Endodermal cell (in vitro differentiated cells): Measurements from ENCODE around the gene AHNAK. TPM values are rescaled to one million over a fixed set of nuclear protein-coding genes. Genes with fewer than 3 reads are reported as not detected.
A peak's percentile ranks its signal among the peaks of the same experiment; 100 is the strongest.

Source experiments
- DNase-seq: peaks from one replicate; pipeline ENCODE4 v3.0.0-alpha.2; 2017
- H3K27ac ChIP-seq: 2 replicates; pipeline ENCODE4 v1.5.1; 2013; ENCODE audit warnings: mild to moderate bottlenecking, low read depth, low read length, moderate library complexity
- H3K27me3 ChIP-seq: 2 replicates; pipeline ENCODE4 v1.6.1; 2013; ENCODE audit warnings: mild to moderate bottlenecking, low read length, moderate library complexity; ENCODE audit not compliant: insufficient read depth, control insufficient read depth, poor library complexity, severe bottlenecking
- H3K36me3 ChIP-seq: 2 replicates; pipeline ENCODE4 v1.7.0; 2013; ENCODE audit warnings: mild to moderate bottlenecking, low read length, moderate library complexity; ENCODE audit not compliant: control insufficient read depth, insufficient read depth
- H3K4me1 ChIP-seq: one replicate; pipeline ENCODE4 v1.7.0; 2013; ENCODE audit warnings: low read length; ENCODE audit not compliant: control insufficient read depth, insufficient read depth
- H3K4me3 ChIP-seq: 2 replicates; pipeline ENCODE4 v1.5.1; 2013; ENCODE audit warnings: mild to moderate bottlenecking, low read length, moderate library complexity
- H3K9ac ChIP-seq: 2 replicates; pipeline ENCODE4 v1.6.1; 2013; ENCODE audit warnings: mild to moderate bottlenecking, low read length, moderate library complexity; ENCODE audit not compliant: poor library complexity, severe bottlenecking; ENCODE audit errors: extremely low read depth
- H3K9me3 ChIP-seq: 2 replicates; pipeline ENCODE4 v1.6.1; 2013; ENCODE audit warnings: mild to moderate bottlenecking, low read length, moderate library complexity; ENCODE audit not compliant: control insufficient read depth
- H3K27ac Mint-ChIP-seq: 2 replicates; pipeline ENCODE4 v1.8.0; 2020; ENCODE audit warnings: mixed read lengths
- H3K27me3 Mint-ChIP-seq: 2 replicates; pipeline ENCODE4 v1.8.0; 2021; ENCODE audit warnings: mild to moderate bottlenecking, mixed read lengths; ENCODE audit not compliant: insufficient read depth
- H3K36me3 Mint-ChIP-seq: 2 replicates; pipeline ENCODE4 v1.8.0; 2020; ENCODE audit warnings: low read depth, mixed read lengths
- H3K4me1 Mint-ChIP-seq: 2 replicates; pipeline ENCODE4 v1.8.0; 2020; ENCODE audit warnings: mixed read lengths
- H3K4me3 Mint-ChIP-seq: 2 replicates; pipeline ENCODE4 v1.8.0; 2020; ENCODE audit warnings: mild to moderate bottlenecking, moderate library complexity, mixed read lengths
- H3K9me3 Mint-ChIP-seq: 2 replicates; pipeline ENCODE4 v1.8.0; 2020; ENCODE audit warnings: mild to moderate bottlenecking, mixed read lengths
- WGBS, 2 experiments: methylation state at CpG; one replicate each; pipeline versions ENCODE4 v1.1.5 to v1.1.7; 2013; ENCODE audit warnings: missing lambda C conversion rate in 2 of 2, mixed read lengths in 1 of 2; ENCODE audit not compliant: insufficient coverage in 1 of 2, insufficient read length in 1 of 2; 5-methylcytosine and 5-hydroxymethylcytosine counted together
- total RNA-seq, 2 donors: library from RNA; stranded (reverse); fragmentation: NEBNext Ultra II Directional in 1 of 2; extraction: Animal tissue kit (Norgen Biotek cat#: 25700) in 1 of 2; gene quantifications; 2 replicates in 1 of 2; 3 replicates in 1 of 2; pipeline ENCODE4 v1.2.1, GENCODE V29; 2021
- TF ChIP-seq, protein P1 (sequence below): fragments of 200-600 bp; sonication (generic); conservative IDR thresholded peaks from 2 replicates; pipeline ENCODE4 v1.5.0; 2021; ENCODE audit warnings: antibody characterized with exemption, mild to moderate bottlenecking

The AHNAK gene
- total RNA-seq, 2 donors from 2014 or later, result 109 to 165 TPM

DNA sequence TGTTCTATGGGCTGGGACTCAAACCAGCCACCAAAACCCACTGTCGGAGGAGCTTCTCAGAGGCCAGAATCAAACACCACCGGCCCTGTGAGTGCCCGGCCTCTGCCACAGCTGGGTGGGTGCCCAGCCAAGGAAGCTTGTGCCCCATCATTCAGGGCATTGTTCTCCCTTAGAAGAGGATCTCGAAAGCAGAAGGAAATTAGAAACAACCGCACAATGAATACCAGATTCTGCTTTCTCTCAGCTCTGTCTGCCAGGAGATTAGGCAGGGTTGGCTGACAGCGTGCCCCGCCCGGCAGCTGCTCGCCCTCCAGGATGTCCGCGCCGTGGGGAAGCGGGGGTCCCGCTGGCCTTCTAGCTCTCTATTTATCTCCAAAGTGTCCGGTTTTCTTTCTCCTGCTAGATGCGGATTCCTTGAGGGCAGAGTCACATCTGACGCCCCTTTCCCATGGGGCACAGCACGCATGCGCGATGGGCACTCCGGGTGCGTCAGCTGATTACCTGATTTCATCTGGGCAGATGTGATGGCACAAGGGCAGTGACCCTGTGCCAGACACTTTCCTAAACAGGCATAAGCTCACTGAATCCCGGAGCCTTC, 102.3 kb downstream of the AHNAK start:
- no peak overlapping the region for H3K9ac ChIP-seq

DNA sequence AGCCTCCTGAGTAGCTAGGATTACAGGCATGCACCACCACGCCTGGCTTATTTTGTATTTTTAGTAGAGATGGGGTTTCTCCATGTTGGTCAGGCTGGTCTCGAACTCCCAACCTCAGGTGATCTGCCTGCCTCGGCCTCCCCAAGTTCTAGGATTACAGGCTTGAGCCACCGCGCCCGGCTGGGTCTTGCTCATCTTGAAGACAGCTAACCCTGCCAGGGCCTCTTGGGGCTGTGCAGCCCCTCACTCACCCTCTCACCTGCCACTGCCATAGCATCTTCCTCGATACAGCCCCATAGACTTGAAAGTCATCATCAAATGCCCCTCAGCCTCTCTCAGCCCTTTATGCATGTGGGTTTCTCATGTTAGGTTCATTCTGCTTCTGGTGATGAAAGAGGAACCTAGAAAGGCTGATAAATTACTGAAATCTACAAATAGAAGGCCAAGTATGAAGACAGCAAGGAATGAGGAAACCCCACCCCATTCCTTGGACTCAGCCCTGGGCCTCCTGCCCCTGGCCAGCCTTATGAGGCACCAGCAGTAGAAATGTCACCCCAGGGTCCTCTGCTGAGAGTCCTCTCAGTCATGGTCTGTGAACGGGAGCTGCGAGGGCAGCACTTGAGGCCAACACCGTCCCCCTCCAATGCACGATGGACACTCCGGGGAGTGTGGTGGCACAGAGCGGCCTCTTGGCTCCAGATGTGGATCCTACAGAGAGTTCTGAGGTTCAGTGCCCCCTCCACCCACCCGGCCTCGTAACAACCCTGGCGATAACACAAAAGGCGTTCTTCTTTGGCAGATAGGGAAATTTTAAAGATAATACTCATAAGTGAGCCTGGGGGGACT, 103.0 kb downstream of the AHNAK start:
- no peaks in the 10 kb centered on the region for H3K9me3 Mint-ChIP-seq
- H3K27ac Mint-ChIP-seq, result peak overlapping the region; percentile 42
- Histone ChIP-seq H3K36me3 (no peaks in the 10 kb centered on the region), H3K27me3 (no peaks in the 10 kb centered on the region), H3K27ac (no peak overlapping the region), H3K4me1 (no peaks in the 10 kb centered on the region), H3K4me3 (no peak overlapping the region), H3K9ac (no peak overlapping the region), H3K9me3 (no peaks in the 10 kb centered on the region)
- TF ChIP-seq, protein P1, sequence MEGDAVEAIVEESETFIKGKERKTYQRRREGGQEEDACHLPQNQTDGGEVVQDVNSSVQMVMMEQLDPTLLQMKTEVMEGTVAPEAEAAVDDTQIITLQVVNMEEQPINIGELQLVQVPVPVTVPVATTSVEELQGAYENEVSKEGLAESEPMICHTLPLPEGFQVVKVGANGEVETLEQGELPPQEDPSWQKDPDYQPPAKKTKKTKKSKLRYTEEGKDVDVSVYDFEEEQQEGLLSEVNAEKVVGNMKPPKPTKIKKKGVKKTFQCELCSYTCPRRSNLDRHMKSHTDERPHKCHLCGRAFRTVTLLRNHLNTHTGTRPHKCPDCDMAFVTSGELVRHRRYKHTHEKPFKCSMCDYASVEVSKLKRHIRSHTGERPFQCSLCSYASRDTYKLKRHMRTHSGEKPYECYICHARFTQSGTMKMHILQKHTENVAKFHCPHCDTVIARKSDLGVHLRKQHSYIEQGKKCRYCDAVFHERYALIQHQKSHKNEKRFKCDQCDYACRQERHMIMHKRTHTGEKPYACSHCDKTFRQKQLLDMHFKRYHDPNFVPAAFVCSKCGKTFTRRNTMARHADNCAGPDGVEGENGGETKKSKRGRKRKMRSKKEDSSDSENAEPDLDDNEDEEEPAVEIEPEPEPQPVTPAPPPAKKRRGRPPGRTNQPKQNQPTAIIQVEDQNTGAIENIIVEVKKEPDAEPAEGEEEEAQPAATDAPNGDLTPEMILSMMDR, result no peak
- peaks cover 16% of the 10 kb centered on the region for H3K27me3 Mint-ChIP-seq
- peaks cover 10% of the 10 kb centered on the region for H3K4me1 Mint-ChIP-seq
- H3K4me3 Mint-ChIP-seq, result peak overlapping the region; percentile 9
- H3K36me3 Mint-ChIP-seq, result no peaks in the 10 kb centered on the region
- DNase-seq, result no peak
- 95 to 98% methylated on average over 8 to 17 of the region's 17 CpGs for WGBS, 2 experiments

More for the DNA sequence above, 102.3 kb downstream of the AHNAK start:
- DNase-seq, result peak; percentile 78
- Histone ChIP-seq H3K36me3 (no peaks in the 10 kb centered on the region), H3K27ac (no peak overlapping the region), H3K27me3 (no peaks in the 10 kb centered on the region), H3K4me3 (no peak overlapping the region), H3K9me3 (no peaks in the 10 kb centered on the region), H3K4me1 (no peaks in the 10 kb centered on the region)
- Mint-ChIP-seq H3K9me3 (no peaks in the 10 kb centered on the region), H3K27me3 (peaks cover 16% of the 10 kb centered on the region), H3K4me3 (peak overlapping the region; percentile 9), H3K27ac (peak overlapping the region; percentile 57), H3K4me1 (peaks cover 10% of the 10 kb centered on the region), H3K36me3 (no peaks in the 10 kb centered on the region)
- TF ChIP-seq, protein P1, result no peak
- 94 to 95% methylated on average over 18 to 23 of the region's 23 CpGs for WGBS, 2 experiments

DNA sequence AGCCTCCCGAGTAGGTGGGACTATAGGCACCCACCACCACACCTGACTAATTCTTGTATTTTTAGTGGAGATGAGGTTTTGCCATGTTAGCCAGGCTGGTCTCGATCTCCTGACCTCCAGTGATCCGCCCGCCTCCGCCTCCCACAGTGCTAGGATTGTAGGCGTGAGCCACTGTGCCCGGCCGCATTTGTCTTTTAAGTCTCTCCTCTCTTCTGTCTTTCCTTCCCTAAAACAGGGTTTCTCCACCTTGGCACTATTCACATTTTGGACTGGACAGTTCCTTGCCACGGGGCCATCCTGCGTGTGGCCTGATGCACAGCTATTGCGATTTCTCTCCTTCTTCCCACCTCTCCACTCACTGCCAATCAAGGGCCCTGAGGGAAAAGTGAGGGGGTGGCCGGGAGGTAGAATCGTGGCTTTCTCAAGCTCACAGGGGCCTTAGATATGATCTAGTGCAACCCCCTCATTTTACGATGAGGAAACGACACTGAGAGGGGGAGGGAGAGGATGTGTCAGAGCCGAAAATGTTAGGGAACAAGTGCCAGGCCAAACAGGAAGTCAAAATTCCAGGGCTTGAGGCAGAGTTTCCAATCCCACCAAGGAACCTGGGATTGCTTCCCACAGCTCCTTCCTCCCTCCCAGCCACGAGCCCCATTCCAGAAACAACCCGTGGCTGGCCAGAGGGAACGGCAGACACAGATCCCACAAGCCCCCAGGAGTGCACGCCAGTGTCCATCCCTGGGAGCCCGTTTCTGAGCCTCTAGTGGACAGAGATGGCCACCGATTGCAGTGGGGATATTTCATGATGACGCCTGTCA, 106.6 kb downstream of the AHNAK start:
- 84 to 86% methylated on average over 12 to 23 of the region's 23 CpGs for WGBS, 2 experiments
- Mint-ChIP-seq H3K36me3 (no peaks in the 10 kb centered on the region), H3K4me3 (no peak overlapping the region), H3K4me1 (peaks cover 11% of the 10 kb centered on the region), H3K27me3 (no peaks in the 10 kb centered on the region), H3K9me3 (no peaks in the 10 kb centered on the region), H3K27ac (no peak overlapping the region)
- no peaks in the 10 kb centered on the region for H3K36me3 ChIP-seq
- TF ChIP-seq, protein P1, result no peak
- no peak overlapping the region for H3K4me3 ChIP-seq
- no peak overlapping the region for H3K9ac ChIP-seq
- H3K9me3 ChIP-seq, result no peaks in the 10 kb centered on the region
- H3K27ac ChIP-seq, result no peak overlapping the region
- DNase-seq, result peak; percentile 42
- H3K4me1 ChIP-seq, result no peaks in the 10 kb centered on the region
- H3K27me3 ChIP-seq, result no peaks in the 10 kb centered on the region
